UCSD-AML1 (cell line): ENCODE measurements around the gene SHISA6.

ENCODE experiments used
- DNase-seq: peaks from one replicate; lab custom pipeline; 2025; ENCODE audit not compliant: unreplicated experiment; lab: John Stamatoyannopoulos, UW

Gene SHISA6

GRCh38 chr17:11564589-11565380, 323.8 kb downstream of the SHISA6 start:
- DNase-seq, result no peak

- no peak for DNase-seq
These were observed 324.6 kb downstream of the SHISA6 start for GRCh38 chr17:11565591-11565990.

GRCh38 chr17:11578998-11579397, 338.0 kb downstream of the SHISA6 start:
- no peak for DNase-seq

- no peak for DNase-seq
These were observed 339.7 kb downstream of the SHISA6 start for GRCh38 chr17:11580677-11581076.

GRCh38 chr17:11582217-11582616, 341.2 kb downstream of the SHISA6 start:
- no peak for DNase-seq

- no peak for DNase-seq
These were observed 342.4 kb downstream of the SHISA6 start for GRCh38 chr17:11583306-11583992.

GRCh38 chr17:11589716-11590115, 348.7 kb downstream of the SHISA6 start:
- no peak for DNase-seq

- no peak for DNase-seq
These were observed 357.5 kb downstream of the SHISA6 start, which contains the start of gene DNAH9 for GRCh38 chr17:11598274-11599221. DNAH9 (plus strand) TSS chr17:11598470; CDS start chr17:11598499, 29 bp downstream.

GRCh38 chr17:11601661-11602060, 360.6 kb downstream of the SHISA6 start:
- DNase-seq, result no peak

GRCh38 chr17:11608396-11608795, 367.4 kb downstream of the SHISA6 start:
- DNase-seq, result no peak

- DNase-seq, result no peak
These were observed 370.1 kb downstream of the SHISA6 start for GRCh38 chr17:11610999-11611566.

GRCh38 chr17:11612956-11613355, 371.9 kb downstream of the SHISA6 start:
- DNase-seq, result no peak
